MM.1S (cell line): ENCODE data around the gene C8B.

Source experiments
- DNase-seq: peaks from one replicate; pipeline ENCODE4 v3.0.0-alpha.2; 2015
- H2AFZ ChIP-seq: fragments of 300-600 bp; sonication (generic); 2 replicates; pipeline ENCODE4 v1.6.0; 2016; ENCODE audit warnings: antibody characterized with exemption, low read length
- H3F3A ChIP-seq: fragments of 300-600 bp; sonication (generic); 2 replicates; pipeline ENCODE4 v1.6.1; 2016; ENCODE audit warnings: mild to moderate bottlenecking, antibody characterized with exemption, low read length, moderate library complexity, mixed read lengths; ENCODE audit not compliant: insufficient read depth
- H3K27ac ChIP-seq: fragments of 300-600 bp; sonication (generic); 2 replicates; pipeline ENCODE4 v1.5.1; 2016; ENCODE audit warnings: mild to moderate bottlenecking, low read length
- H3K27me3 ChIP-seq: fragments of 300-600 bp; sonication (generic); replicated peaks from 2 replicates; pipeline ENCODE4 v1.6.0; 2016; ENCODE audit warnings: low read length; ENCODE audit not compliant: insufficient read depth
- H3K36me3 ChIP-seq: fragments of 300-600 bp; sonication (generic); replicated peaks from 2 replicates; pipeline ENCODE4 v1.6.1; 2016; ENCODE audit warnings: mild to moderate bottlenecking, low read length, mixed read lengths; ENCODE audit not compliant: insufficient read depth
- H3K4me1 ChIP-seq: fragments of 300-600 bp; sonication (generic); 2 replicates; pipeline ENCODE4 v1.6.1; 2016; ENCODE audit warnings: low read length, mixed read lengths
- H3K4me2 ChIP-seq: fragments of 300-600 bp; sonication (generic); 2 replicates; pipeline ENCODE4 v1.6.0; 2016; ENCODE audit warnings: low read depth, low read length
- H3K4me3 ChIP-seq: fragments of 300-600 bp; sonication (generic); 2 replicates; pipeline ENCODE4 v1.5.1; 2016; ENCODE audit warnings: low read length, mixed read lengths
- H3K79me2 ChIP-seq: fragments of 300-600 bp; sonication (generic); 2 replicates; pipeline ENCODE4 v1.6.1; 2016; ENCODE audit warnings: mixed run types, low read length, mixed read lengths
- H3K9ac ChIP-seq: fragments of 300-600 bp; sonication (generic); 2 replicates; pipeline ENCODE4 v1.6.1; 2016; ENCODE audit warnings: low read length, mixed read lengths
- H3K9me2 ChIP-seq: fragments of 300-600 bp; sonication (generic); replicated peaks from 2 replicates; pipeline ENCODE4 v1.6.1; 2016; ENCODE audit warnings: mild to moderate bottlenecking, low read length, mixed read lengths; ENCODE audit not compliant: insufficient read depth
- H3K9me3 ChIP-seq: fragments of 300-600 bp; sonication (generic); replicated peaks from 2 replicates; pipeline ENCODE4 v1.6.1; 2016; ENCODE audit warnings: mild to moderate bottlenecking, low read length, mixed read lengths; ENCODE audit not compliant: insufficient read depth
- H4K20me1 ChIP-seq: fragments of 300-600 bp; sonication (generic); 2 replicates; pipeline ENCODE4 v1.6.1; 2016; ENCODE audit warnings: mild to moderate bottlenecking, low read length, moderate library complexity, mixed read lengths; ENCODE audit not compliant: insufficient read depth
- EZH2 ChIP-seq: fragments of 300-600 bp; sonication (generic); optimal IDR thresholded peaks from 2 replicates; pipeline ENCODE3; 2017; ENCODE audit warnings: low read depth, mild to moderate bottlenecking, antibody characterized with exemption, low read length, mixed read lengths
- EZH2phosphoT487 ChIP-seq: fragments of 300-600 bp; sonication (generic); IDR thresholded peaks from 2 replicates; pipeline ENCODE4 v1.6.1; 2018; ENCODE audit warnings: antibody characterized with exemption, low read length
- TF ChIP-seq, protein P1 (sequence below): fragments of 300-600 bp; sonication (generic); IDR thresholded peaks from 2 replicates; pipeline ENCODE4 v1.5.1; 2016; ENCODE audit warnings: antibody characterized with exemption, low read length, mixed read lengths

The C8B gene

DNA sequence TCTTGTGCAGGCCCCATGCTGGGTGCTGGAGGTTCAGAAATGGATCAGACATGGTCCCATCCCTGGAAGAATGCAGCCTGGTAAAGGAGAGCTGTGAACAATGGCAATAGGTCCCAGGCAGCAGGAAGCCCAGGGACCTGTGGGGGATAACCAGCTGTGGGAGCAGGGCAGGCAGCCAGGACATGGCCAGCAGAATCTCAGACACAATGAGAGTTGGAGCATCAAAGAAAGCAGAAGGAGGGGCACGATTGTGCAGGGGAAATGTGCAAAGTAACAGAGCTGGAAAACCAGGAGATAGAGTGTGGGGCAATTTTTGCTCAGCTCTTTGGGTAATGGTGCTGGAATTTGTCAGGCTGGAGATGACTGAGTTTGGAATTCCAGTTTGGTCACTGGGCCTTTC, 44.3 kb downstream of the C8B start:
- TF ChIP-seq EZH2phosphoT487 (no peak), EZH2 (no peak)
- TF ChIP-seq, protein P1, sequence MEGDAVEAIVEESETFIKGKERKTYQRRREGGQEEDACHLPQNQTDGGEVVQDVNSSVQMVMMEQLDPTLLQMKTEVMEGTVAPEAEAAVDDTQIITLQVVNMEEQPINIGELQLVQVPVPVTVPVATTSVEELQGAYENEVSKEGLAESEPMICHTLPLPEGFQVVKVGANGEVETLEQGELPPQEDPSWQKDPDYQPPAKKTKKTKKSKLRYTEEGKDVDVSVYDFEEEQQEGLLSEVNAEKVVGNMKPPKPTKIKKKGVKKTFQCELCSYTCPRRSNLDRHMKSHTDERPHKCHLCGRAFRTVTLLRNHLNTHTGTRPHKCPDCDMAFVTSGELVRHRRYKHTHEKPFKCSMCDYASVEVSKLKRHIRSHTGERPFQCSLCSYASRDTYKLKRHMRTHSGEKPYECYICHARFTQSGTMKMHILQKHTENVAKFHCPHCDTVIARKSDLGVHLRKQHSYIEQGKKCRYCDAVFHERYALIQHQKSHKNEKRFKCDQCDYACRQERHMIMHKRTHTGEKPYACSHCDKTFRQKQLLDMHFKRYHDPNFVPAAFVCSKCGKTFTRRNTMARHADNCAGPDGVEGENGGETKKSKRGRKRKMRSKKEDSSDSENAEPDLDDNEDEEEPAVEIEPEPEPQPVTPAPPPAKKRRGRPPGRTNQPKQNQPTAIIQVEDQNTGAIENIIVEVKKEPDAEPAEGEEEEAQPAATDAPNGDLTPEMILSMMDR, result no peak
- H3K9ac ChIP-seq, result no peak overlapping the region
- no peak overlapping the region for H3K4me2 ChIP-seq
- no peaks in the 10 kb centered on the region for H3K79me2 ChIP-seq
- no peaks in the 10 kb centered on the region for H3F3A ChIP-seq
- H2AFZ ChIP-seq, result no peak overlapping the region
- no peaks in the 10 kb centered on the region for H4K20me1 ChIP-seq
- H3K27me3 ChIP-seq, result no peaks in the 10 kb centered on the region
- H3K4me3 ChIP-seq, result no peak overlapping the region
- no peaks in the 10 kb centered on the region for H3K36me3 ChIP-seq
- no peak for DNase-seq
- H3K4me1 ChIP-seq, result no peaks in the 10 kb centered on the region
- H3K9me3 ChIP-seq, result no peaks in the 10 kb centered on the region
- no peak overlapping the region for H3K27ac ChIP-seq
- H3K9me2 ChIP-seq, result no peaks in the 10 kb centered on the region

DNA sequence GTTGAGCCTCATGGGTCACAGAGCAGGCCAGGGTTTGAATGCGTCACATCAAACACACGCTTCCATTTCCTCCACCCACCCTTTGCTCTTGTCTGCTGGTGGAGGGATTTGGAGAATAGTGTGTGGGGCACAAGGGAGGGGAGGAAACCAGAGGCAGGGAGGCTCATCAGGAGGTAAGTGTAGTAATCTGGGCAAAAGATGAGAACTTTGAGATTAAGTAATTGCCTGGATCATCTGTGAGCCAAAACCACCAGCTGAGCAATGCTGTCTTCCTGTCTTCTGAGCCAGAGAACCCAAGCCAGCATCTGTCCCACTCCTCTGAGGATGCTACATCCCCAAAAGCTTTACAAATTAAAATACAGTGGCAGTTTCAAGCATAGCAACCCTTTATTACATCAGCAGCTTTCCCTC, 45.2 kb downstream of the C8B start:
- H4K20me1 ChIP-seq, result no peaks in the 10 kb centered on the region
- TF ChIP-seq EZH2phosphoT487, result no peak
- no peak for TF ChIP-seq EZH2
- TF ChIP-seq, protein P1, result no peak
- H3K27me3 ChIP-seq, result no peaks in the 10 kb centered on the region
- H3K36me3 ChIP-seq, result no peaks in the 10 kb centered on the region
- no peak overlapping the region for H3K4me3 ChIP-seq
- H3K9me2 ChIP-seq, result no peaks in the 10 kb centered on the region
- H3K9me3 ChIP-seq, result no peaks in the 10 kb centered on the region
- H3K9ac ChIP-seq, result no peak overlapping the region
- no peak overlapping the region for H3K4me2 ChIP-seq
- no peaks in the 10 kb centered on the region for H3K79me2 ChIP-seq
- H3F3A ChIP-seq, result no peaks in the 10 kb centered on the region
- H3K27ac ChIP-seq, result no peak overlapping the region
- DNase-seq, result no peak
- no peaks in the 10 kb centered on the region for H3K4me1 ChIP-seq
- H2AFZ ChIP-seq, result no peak overlapping the region

DNA sequence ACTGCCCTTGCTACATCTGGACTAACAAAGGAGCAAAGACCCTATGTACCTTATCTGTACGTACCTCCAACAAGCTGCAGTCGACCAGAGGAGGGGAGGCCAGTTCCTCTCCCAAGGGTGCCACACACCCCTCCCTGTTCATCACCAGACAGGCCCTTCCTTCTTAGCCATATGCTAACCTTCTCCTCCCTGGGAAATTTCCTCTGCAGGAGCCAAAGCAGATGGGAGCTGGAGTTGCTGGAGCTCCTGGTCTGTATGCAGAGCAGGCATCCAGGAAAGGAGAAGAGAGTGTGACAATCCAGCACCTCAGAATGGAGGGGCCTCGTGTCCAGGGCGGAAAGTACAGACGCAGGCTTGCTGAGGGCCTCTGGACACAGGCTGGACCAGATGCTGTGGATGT, 48.5 kb downstream of the C8B start:
- no peaks in the 10 kb centered on the region for H3K79me2 ChIP-seq
- no peaks in the 10 kb centered on the region for H3K9me2 ChIP-seq
- no peak overlapping the region for H3K4me2 ChIP-seq
- no peaks in the 10 kb centered on the region for H3K36me3 ChIP-seq
- TF ChIP-seq, protein P1, result no peak
- TF ChIP-seq EZH2, result no peak
- no peak for TF ChIP-seq EZH2phosphoT487
- no peaks in the 10 kb centered on the region for H3K9me3 ChIP-seq
- H3K27me3 ChIP-seq, result no peaks in the 10 kb centered on the region
- no peak overlapping the region for H2AFZ ChIP-seq
- no peaks in the 10 kb centered on the region for H4K20me1 ChIP-seq
- H3K4me3 ChIP-seq, result no peak overlapping the region
- no peaks in the 10 kb centered on the region for H3K4me1 ChIP-seq
- no peak overlapping the region for H3K9ac ChIP-seq
- H3F3A ChIP-seq, result no peaks in the 10 kb centered on the region
- H3K27ac ChIP-seq, result no peak overlapping the region
- DNase-seq, result no peak
